HPDE6-E6E7 (cell line): ENCODE results near the gene ADAM29.
"Not testable (repeated sequence)": the region's sequence is repeated elsewhere in the genome, so short reads cannot be mapped to it uniquely, and the experiment has no call there.

Experiments used
- DNase-seq: peaks from one replicate; pipeline ENCODE4 v3.0.0; 2011; ENCODE audit warnings: missing footprints; ENCODE audit errors: extremely low spot score

The ADAM29 gene

GRCh38 chr4:174918058-174918457 lies at the start of gene ADAM29:
TSS of gene ADAM29 (plus strand) at chr4:174918358. CDS start at chr4:174975526, 57,168 bp downstream.
- DNase-seq: no peak

- DNase-seq: no peak
Observed at GRCh38 chr4:174869339-174869738, 48.8 kb upstream of the ADAM29 start.

GRCh38 chr4:174870311-174870710 lies 47.8 kb upstream of the ADAM29 start:
- DNase-seq: no peak

GRCh38 chr4:174871407-174871806 lies 46.8 kb upstream of the ADAM29 start:
- DNase-seq: no peak

- DNase-seq: not testable (repeated sequence)
Observed at GRCh38 chr4:174873146-174873545, 45.0 kb upstream of the ADAM29 start.

- DNase-seq: peak; percentile 4
Observed at GRCh38 chr4:174873931-174874330, 44.2 kb upstream of the ADAM29 start.

GRCh38 chr4:174874898-174875297 lies 43.3 kb upstream of the ADAM29 start:
- DNase-seq: no peak

- no peak for DNase-seq
Observed at GRCh38 chr4:174880001-174880400, 38.2 kb upstream of the ADAM29 start.

- no peak for DNase-seq
Observed at GRCh38 chr4:174882317-174882992, 35.7 kb upstream of the ADAM29 start.

- no peak for DNase-seq
Observed at GRCh38 chr4:174907508-174907907, 10.7 kb upstream of the ADAM29 start.

- no peak for DNase-seq
Observed at GRCh38 chr4:174910271-174910670, 7.9 kb upstream of the ADAM29 start.

GRCh38 chr4:174912919-174913543 lies 5.1 kb upstream of the ADAM29 start:
- DNase-seq: no peak

GRCh38 chr4:174919886-174920423 lies 1.8 kb downstream of the ADAM29 start:
- DNase-seq: no peak

- no peak for DNase-seq
Observed at GRCh38 chr4:174926958-174927357, 8.8 kb downstream of the ADAM29 start.

- DNase-seq: no peak
Observed at GRCh38 chr4:174928174-174928573, 10.0 kb downstream of the ADAM29 start.

GRCh38 chr4:174928575-174929253 lies 10.6 kb downstream of the ADAM29 start:
- no peak for DNase-seq

- DNase-seq: no peak
Observed at GRCh38 chr4:174929346-174929745, 11.2 kb downstream of the ADAM29 start.

GRCh38 chr4:174930895-174931294 lies 12.7 kb downstream of the ADAM29 start:
- DNase-seq: no peak

- no peak for DNase-seq
Observed at GRCh38 chr4:174933083-174933482, 14.9 kb downstream of the ADAM29 start.

GRCh38 chr4:174934360-174934759 lies 16.2 kb downstream of the ADAM29 start:
- no peak for DNase-seq

- DNase-seq: no peak
Observed at GRCh38 chr4:174935607-174936006, 17.4 kb downstream of the ADAM29 start.

GRCh38 chr4:174940002-174940401 lies 21.8 kb downstream of the ADAM29 start:
- no peak for DNase-seq

- no peak for DNase-seq
Observed at GRCh38 chr4:174946246-174946645, 28.1 kb downstream of the ADAM29 start.
